HCT116 (cell line): ENCODE results near the gene PTHLH.

Experiments
- CTCF ChIP-seq, 3 experiments: fragments of 200-600 bp in 1 of 3; sonication (generic) in 1 of 3; IDR thresholded peaks in 2 of 3; conservative IDR thresholded peaks in 1 of 3; 2 replicates each; pipeline ENCODE4 v1.5.1; 2012 to 2017; ENCODE audit warnings: low read depth in 2 of 3, low read length in 2 of 3, antibody characterized with exemption in 1 of 3, borderline replicate concordance in 1 of 3, control low read depth in 1 of 3, mild to moderate bottlenecking in 1 of 3, mixed read lengths in 1 of 3, mixed run types in 1 of 3, moderate library complexity in 1 of 3; ENCODE audit not compliant: insufficient read depth in 1 of 3
- EZH2 ChIP-seq: fragments of 200-600 bp; sonication (generic); IDR thresholded peaks from 2 replicates; pipeline ENCODE4 v1.6.1; 2017; ENCODE audit warnings: antibody characterized with exemption, mixed run types
- POLR2A ChIP-seq: IDR thresholded peaks from 2 replicates; pipeline ENCODE4 v1.7.0; 2011; ENCODE audit warnings: borderline replicate concordance; ENCODE audit not compliant: insufficient read depth, insufficient read length; ENCODE audit errors: extremely low read depth

GRCh38 chr12:27958675-27959074 is 13.9 kb downstream of the PTHLH start:
- no peak for TF ChIP-seq CTCF (IDR thresholded peaks at IDR 0.05 in 2 of 3, conservative IDR thresholded peaks at IDR 0.05 in 1 of 3; ENCODE audit: borderline replicate concordance in 1 of 3, insufficient read depth in 1 of 3, low read depth in 2 of 3, low read length in 2 of 3)
- no peak for TF ChIP-seq EZH2
- no peak for TF ChIP-seq POLR2A
